Neural progenitor cell (in vitro differentiated cells): ENCODE measurements around the gene C21orf58. TPM values are rescaled to one million over a fixed set of nuclear protein-coding genes. Genes with fewer than 3 reads are reported as not detected.

ENCODE experiments used
- DNase-seq: peaks from one replicate; pipeline ENCODE4 v3.0.0-alpha.2; 2016; ENCODE audit warnings: low spot score
- H2AFZ ChIP-seq: fragments of 200-600 bp; sonication (generic); replicated peaks from 2 replicates; pipeline ENCODE4 v1.6.1; 2016; ENCODE audit warnings: antibody characterized with exemption
- H3F3A ChIP-seq: fragments of 200-600 bp; sonication (generic); 2 replicates; pipeline ENCODE4 v1.6.1; 2016; ENCODE audit warnings: antibody characterized with exemption, low read depth
- H3K27ac ChIP-seq: fragments of 200-600 bp; sonication (generic); 2 replicates; pipeline ENCODE4 v1.5.1; 2016; ENCODE audit warnings: mild to moderate bottlenecking
- H3K27me3 ChIP-seq: fragments of 200-600 bp; sonication (generic); 2 replicates; pipeline ENCODE4 v1.6.1; 2016; ENCODE audit warnings: mild to moderate bottlenecking, moderate library complexity
- H3K36me3 ChIP-seq: fragments of 200-600 bp; sonication (generic); 2 replicates; pipeline ENCODE4 v1.5.1; 2016
- H3K4me1 ChIP-seq: fragments of 200-600 bp; sonication (generic); 2 replicates; pipeline ENCODE4 v1.6.1; 2016; ENCODE audit warnings: mixed run types
- H3K4me2 ChIP-seq: fragments of 200-600 bp; sonication (generic); 2 replicates; pipeline ENCODE4 v1.6.1; 2016
- H3K4me3 ChIP-seq: fragments of 200-600 bp; sonication (generic); 2 replicates; pipeline ENCODE4 v1.5.1; 2016
- H3K79me2 ChIP-seq: fragments of 200-600 bp; sonication (generic); 2 replicates; pipeline ENCODE4 v1.6.1; 2016; ENCODE audit warnings: low read depth
- H3K9ac ChIP-seq: fragments of 200-600 bp; sonication (generic); 2 replicates; pipeline ENCODE4 v1.6.1; 2016
- H3K9me3 ChIP-seq: fragments of 200-600 bp; sonication (generic); 2 replicates; pipeline ENCODE4 v1.5.1; 2016; ENCODE audit warnings: low read depth
- H4K20me1 ChIP-seq: fragments of 200-600 bp; sonication (generic); 2 replicates; pipeline ENCODE4 v1.6.1; 2016; ENCODE audit warnings: low read depth
- H3K27ac Mint-ChIP-seq: 3 replicates; pipeline ENCODE4 v1.8.0; 2021; ENCODE audit warnings: mixed read lengths
- H3K27me3 Mint-ChIP-seq: 2 replicates; pipeline ENCODE4 v1.8.0; 2022; ENCODE audit warnings: low read depth, mild to moderate bottlenecking, inconsistent platforms, moderate library complexity, mixed read lengths; ENCODE audit not compliant: insufficient read depth
- H3K36me3 Mint-ChIP-seq: 3 replicates; pipeline ENCODE4 v1.8.0; 2021; ENCODE audit warnings: mixed read lengths
- H3K4me1 Mint-ChIP-seq: 3 replicates; pipeline ENCODE4 v1.8.0; 2021; ENCODE audit warnings: mixed read lengths
- H3K4me3 Mint-ChIP-seq: 3 replicates; pipeline ENCODE4 v1.8.0; 2021; ENCODE audit warnings: mild to moderate bottlenecking, moderate library complexity, mixed read lengths
- H3K9me3 Mint-ChIP-seq: 3 replicates; pipeline ENCODE4 v1.8.0; 2020; ENCODE audit warnings: mixed read lengths
- CTCF ChIP-seq: fragments of 200-600 bp; sonication (generic); IDR thresholded peaks from 2 replicates; pipeline ENCODE4 v1.5.1; 2017; ENCODE audit warnings: antibody characterized with exemption, mild to moderate bottlenecking
- EZH2 ChIP-seq: fragments of 200-600 bp; sonication (generic); IDR thresholded peaks from 2 replicates; pipeline ENCODE4 v1.6.1; 2017; ENCODE audit warnings: antibody characterized with exemption, mild to moderate bottlenecking, moderate library complexity
- EZH2phosphoT487 ChIP-seq: fragments of 200-600 bp; sonication (generic); IDR thresholded peaks from 2 replicates; pipeline ENCODE4 v1.6.1; 2017; ENCODE audit warnings: antibody characterized with exemption
- total RNA-seq: library from RNA; depleted of rRNA; stranded (reverse); fragments of >200 nt; gene quantifications from 2 replicates; pipeline ENCODE4 v1.2.3, GENCODE V29; 2015; ENCODE audit warnings: low replicate concordance

C21orf58 gene
- total RNA-seq, 1 donor from 2014 or later = 26.2 TPM

- TF ChIP-seq EZH2phosphoT487 (no peak), CTCF (no peak), EZH2 (no peak)
- no peak for DNase-seq
- Histone ChIP-seq H3K79me2 (peaks cover 23% of the 10 kb centered on the region), H2AFZ (no peak overlapping the region), H3K27ac (no peak overlapping the region), H3K9ac (no peak overlapping the region), H3K36me3 (no peaks in the 10 kb centered on the region), H3F3A (no peaks in the 10 kb centered on the region), H3K4me2 (no peak overlapping the region), H3K4me1 (no peaks in the 10 kb centered on the region), H3K4me3 (no peak overlapping the region), H3K9me3 (no peaks in the 10 kb centered on the region), H4K20me1 (no peaks in the 10 kb centered on the region), H3K27me3 (no peaks in the 10 kb centered on the region)
- Mint-ChIP-seq H3K4me3 (no peak overlapping the region), H3K9me3 (no peaks in the 10 kb centered on the region), H3K27ac (no peak overlapping the region), H3K4me1 (no peaks in the 10 kb centered on the region), H3K27me3 (peaks cover 2% of the 10 kb centered on the region), H3K36me3 (peaks cover 23% of the 10 kb centered on the region)
Measured at GRCh38 chr21:46347203-46347550, 23.5 kb upstream of the C21orf58 start.

DNA sequence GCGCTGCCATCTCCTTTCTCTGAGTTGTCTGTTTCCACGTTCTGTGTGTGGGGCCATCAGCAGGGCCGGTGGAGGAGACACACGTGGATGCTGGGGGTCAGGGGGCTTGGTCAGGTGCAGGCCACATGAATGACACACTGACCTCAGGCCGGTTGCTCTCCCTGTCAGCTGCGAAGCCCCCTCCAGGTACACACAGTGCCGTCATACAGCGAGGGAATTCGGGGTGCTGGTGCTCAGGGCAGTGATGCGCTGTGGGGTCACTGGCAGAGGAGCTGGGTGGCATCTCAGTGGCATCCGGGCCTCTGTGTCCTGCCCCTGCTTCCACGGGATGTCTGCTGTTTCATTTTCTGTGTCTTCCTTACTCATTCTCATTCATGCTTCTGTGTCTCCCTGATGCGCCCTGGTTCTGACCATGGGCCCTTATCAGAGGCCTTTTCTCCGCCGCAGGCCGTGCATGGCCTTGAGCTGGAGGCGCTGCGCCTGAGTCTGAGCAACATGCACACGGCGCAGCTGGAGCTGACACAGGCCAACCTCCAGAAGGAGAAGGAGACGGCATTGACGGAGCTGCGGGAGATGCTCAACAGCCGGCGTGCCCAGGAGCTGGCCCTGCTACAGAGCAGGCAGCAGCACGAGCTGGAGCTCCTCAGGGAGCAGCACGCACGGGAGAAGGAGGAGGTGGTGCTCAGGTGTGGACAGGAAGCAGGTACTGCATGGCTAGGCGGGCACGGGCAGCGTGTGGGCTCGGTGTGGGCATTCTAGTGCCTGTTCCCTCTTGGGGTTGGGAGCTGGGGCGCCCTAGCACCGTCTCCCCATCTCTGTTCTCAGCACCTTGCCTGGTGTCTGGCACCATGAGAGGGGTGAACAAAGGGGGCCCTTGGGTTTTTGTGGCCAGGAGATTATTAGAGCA is 22.9 kb upstream of the C21orf58 start:
- no peaks in the 10 kb centered on the region for H3K4me1 Mint-ChIP-seq
- Histone ChIP-seq H4K20me1 (no peaks in the 10 kb centered on the region), H2AFZ (no peak overlapping the region), H3K27ac (no peak overlapping the region), H3K36me3 (no peaks in the 10 kb centered on the region), H3K27me3 (no peaks in the 10 kb centered on the region), H3K9me3 (no peaks in the 10 kb centered on the region), H3K9ac (no peak overlapping the region), H3K79me2 (peaks cover 29% of the 10 kb centered on the region), H3K4me1 (no peaks in the 10 kb centered on the region), H3F3A (no peaks in the 10 kb centered on the region), H3K4me3 (no peak overlapping the region), H3K4me2 (no peak overlapping the region)
- peaks cover 23% of the 10 kb centered on the region for H3K36me3 Mint-ChIP-seq
- no peak overlapping the region for H3K27ac Mint-ChIP-seq
- DNase-seq = no peak
- no peaks in the 10 kb centered on the region for H3K27me3 Mint-ChIP-seq
- H3K4me3 Mint-ChIP-seq = no peak overlapping the region
- H3K9me3 Mint-ChIP-seq = no peaks in the 10 kb centered on the region
- TF ChIP-seq EZH2 (no peak), CTCF (no peak), EZH2phosphoT487 (no peak)

DNA sequence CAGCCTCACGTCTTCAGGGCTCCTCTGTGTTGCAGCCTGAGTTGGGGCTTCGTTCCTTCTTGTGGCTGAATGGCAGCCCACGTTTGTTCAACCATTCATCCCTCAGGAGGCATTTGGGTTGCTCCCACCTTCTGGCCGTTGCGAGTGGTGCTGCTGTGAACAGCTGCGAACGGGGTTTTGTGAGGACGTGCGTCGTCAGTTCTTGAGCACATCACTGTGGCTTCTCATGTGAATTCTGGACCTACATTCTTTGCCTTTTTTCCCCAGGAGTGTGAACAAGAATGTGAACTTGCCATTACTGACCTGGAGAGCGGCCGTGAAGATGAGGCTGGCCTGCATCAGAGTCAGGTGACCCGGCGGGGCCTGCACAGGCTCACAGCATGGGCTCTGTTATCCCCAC is 22.2 kb upstream of the C21orf58 start:
- no peak overlapping the region for H3K27ac ChIP-seq
- Mint-ChIP-seq H3K36me3 (peaks cover 26% of the 10 kb centered on the region), H3K4me1 (no peaks in the 10 kb centered on the region), H3K9me3 (no peaks in the 10 kb centered on the region), H3K27me3 (no peaks in the 10 kb centered on the region), H3K4me3 (no peak overlapping the region), H3K27ac (no peak overlapping the region)
- H4K20me1 ChIP-seq = no peaks in the 10 kb centered on the region
- TF ChIP-seq CTCF (no peak), EZH2 (no peak), EZH2phosphoT487 (no peak)
- H3K36me3 ChIP-seq = no peaks in the 10 kb centered on the region
- H3K9me3 ChIP-seq = no peaks in the 10 kb centered on the region
- H3F3A ChIP-seq = no peaks in the 10 kb centered on the region
- H3K4me3 ChIP-seq = no peak overlapping the region
- no peak overlapping the region for H3K4me2 ChIP-seq
- H3K27me3 ChIP-seq = no peaks in the 10 kb centered on the region
- no peak overlapping the region for H2AFZ ChIP-seq
- H3K9ac ChIP-seq = no peak overlapping the region
- peaks cover 36% of the 10 kb centered on the region for H3K79me2 ChIP-seq
- no peaks in the 10 kb centered on the region for H3K4me1 ChIP-seq
- DNase-seq = no peak
